ENCODE results near the gene CASP3. TPM values are rescaled to one million over a fixed set of nuclear protein-coding genes. Genes with fewer than 3 reads are reported as not detected.

Gene CASP3
- total and polyA plus RNA-seq, 9 of the 15 experiments (the other 6 are each of a cell fraction or from before 2014, with no cell fraction given), result 17.6 to 40.1 (median 31.8) TPM

GRCh38 chr4:184648313-184649025 is 778 bp downstream of the CASP3 start (continued):
- TF ChIP-seq MGA (IDR thresholded peaks at IDR 0.05), result peak; percentile 42
- TF ChIP-seq FUS (optimal IDR thresholded peaks at IDR 0.05; ENCODE audit: low read depth, low read length), result no peak
- TF ChIP-seq ESRRA (IDR thresholded peaks at IDR 0.05; ENCODE audit: borderline replicate concordance, low read depth), result no peak
- TF ChIP-seq PHF20 (IDR thresholded peaks at IDR 0.05; ENCODE audit: partially characterized antibody), result no peak
- TF ChIP-seq RUNX1 (IDR thresholded peaks at IDR 0.05; ENCODE audit: low read depth), result no peak
- TF ChIP-seq POLR3A (IDR thresholded peaks at IDR 0.05; ENCODE audit: borderline replicate concordance, extremely low read depth, insufficient read depth, insufficient read length), result no peak
- no peak for TF ChIP-seq HSF4 (CRISPR knock-in tag; IDR thresholded peaks at IDR 0.05; ENCODE audit: borderline replicate concordance)
- no peak for TF ChIP-seq TCF15 (CRISPR knock-in tag; IDR thresholded peaks at IDR 0.05)
- no peak for TF ChIP-seq KAT7 (CRISPR knock-in tag; IDR thresholded peaks at IDR 0.05; ENCODE audit: borderline replicate concordance)
- no peak for TF ChIP-seq PURB (CRISPR knock-in tag; IDR thresholded peaks at IDR 0.05; ENCODE audit: low read depth)
- TF ChIP-seq ZBTB12 (CRISPR knock-in tag; IDR thresholded peaks at IDR 0.05), result no peak
- no peak for TF ChIP-seq HNRNPUL1 (IDR thresholded peaks at IDR 0.05; ENCODE audit: low read length)
- TF ChIP-seq SUPT5H (IDR thresholded peaks at IDR 0.05), result no peak
